Suprapubic skin (tissue), 4 donors: ENCODE data around the gene SLC8A1. TPM values are rescaled to one million over a fixed set of nuclear protein-coding genes. Genes with fewer than 3 reads are reported as not detected.

Experiments
- DNase-seq, 2 donors: peaks; one replicate each; pipeline ENCODE4 v3.0.0-alpha.2; 2019; ENCODE audit warnings: low spot score in 2 of 2
- H3K27ac ChIP-seq: fragments of 200-600 bp; sonication (generic); one replicate; pipeline ENCODE4 v1.5.1; 2019
- H3K27me3 ChIP-seq: fragments of 200-600 bp; sonication (generic); one replicate; pipeline ENCODE4 v1.5.1; 2019
- H3K36me3 ChIP-seq: fragments of 200-600 bp; sonication (generic); one replicate; pipeline ENCODE4 v1.5.1; 2019
- H3K4me1 ChIP-seq: fragments of 200-600 bp; sonication (generic); one replicate; pipeline ENCODE4 v1.5.1; 2019
- H3K4me3 ChIP-seq: fragments of 200-600 bp; sonication (generic); one replicate; pipeline ENCODE4 v1.5.1; 2019; ENCODE audit warnings: mild to moderate bottlenecking
- H3K9me3 ChIP-seq: fragments of 200-600 bp; sonication (generic); one replicate; pipeline ENCODE4 v1.5.1; 2019
- CTCF ChIP-seq, 2 donors: fragments of 200-600 bp in 1 of 2; fragments of 450-650 bp in 1 of 2; sonication (generic) in 1 of 2; IDR thresholded peaks; one replicate each; pipeline ENCODE4 v1.5.1; 2016 to 2019; ENCODE audit warnings: antibody characterized with exemption in 2 of 2, mild to moderate bottlenecking in 1 of 2, moderate library complexity in 1 of 2
- EP300 ChIP-seq: sonication (generic); formaldehyde crosslinking; IDR thresholded peaks from one replicate; pipeline ENCODE4 v1.6.1; 2017; ENCODE audit warnings: antibody characterized with exemption
- POLR2A ChIP-seq, 2 donors: fragments of 450-650 bp; IDR thresholded peaks; one replicate each; pipeline ENCODE4 v1.6.1; 2017; ENCODE audit warnings: antibody characterized with exemption in 2 of 2, mild to moderate bottlenecking in 2 of 2, moderate library complexity in 2 of 2
- POLR2AphosphoS5 ChIP-seq, 3 donors: sonication (generic); formaldehyde crosslinking; IDR thresholded peaks; one replicate each; pipeline ENCODE4 v1.6.1; 2017; ENCODE audit warnings: antibody characterized with exemption in 3 of 3
- WGBS: methylation state at CpG from one replicate; pipeline ENCODE4 v1.1.5; 2018; 5-methylcytosine and 5-hydroxymethylcytosine counted together
- total RNA-seq, 4 donors: library from RNA; depleted of rRNA; stranded (reverse); fragments of >200 nt; gene quantifications; one replicate each; pipeline ENCODE4 v1.1.0, GENCODE V29; 2016

SLC8A1 gene
- total RNA-seq, 4 donors from 2014 or later = 2.4 to 14.4 (median 9.9) TPM

DNA sequence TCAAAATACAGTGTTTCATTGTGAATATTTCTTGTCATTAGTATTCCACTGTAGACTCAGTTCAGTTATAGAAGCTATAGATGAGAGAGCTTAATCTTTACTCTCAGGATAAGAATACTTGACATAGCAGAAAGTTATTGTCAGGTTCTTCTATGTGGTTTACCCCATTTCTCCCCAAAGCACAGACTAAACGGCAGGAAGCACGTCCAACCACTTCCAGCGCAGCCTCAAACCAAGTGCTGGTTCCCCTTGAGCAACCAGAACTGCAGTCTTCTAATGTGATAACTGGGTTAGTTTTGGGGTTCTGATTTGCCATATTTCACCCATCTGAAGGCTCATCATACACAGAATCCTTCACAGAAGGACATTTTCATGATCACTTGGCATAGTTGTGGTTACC, 324.7 kb downstream of the SLC8A1 start:
- Histone ChIP-seq H3K4me3 (no peak overlapping the region), H3K27me3 (no peaks in the 10 kb centered on the region), H3K4me1 (no peaks in the 10 kb centered on the region), H3K36me3 (no peaks in the 10 kb centered on the region), H3K27ac (no peak overlapping the region), H3K9me3 (no peaks in the 10 kb centered on the region)
- DNase-seq = no peak
- 76% methylated on average over 3 of the region's 3 CpGs for whole genome bisulfite sequencing
- TF ChIP-seq POLR2A (IDR thresholded peaks at IDR 0.05) (no peak), POLR2AphosphoS5 (IDR thresholded peaks at IDR 0.05) (no peak), CTCF (IDR thresholded peaks at IDR 0.05) (no peak), EP300 (no peak)

GRCh38 chr2:40126006-40126405, 325.9 kb downstream of the SLC8A1 start:
- no peak overlapping the region for H3K27ac ChIP-seq
- H3K27me3 ChIP-seq = no peaks in the 10 kb centered on the region
- WGBS = 97% methylated on average over 3 of the region's 3 CpGs
- H3K9me3 ChIP-seq = no peaks in the 10 kb centered on the region
- no peak overlapping the region for H3K4me3 ChIP-seq
- H3K4me1 ChIP-seq = no peaks in the 10 kb centered on the region
- no peak for DNase-seq
- no peak for TF ChIP-seq CTCF (IDR thresholded peaks at IDR 0.05)
- no peak for TF ChIP-seq POLR2AphosphoS5 (IDR thresholded peaks at IDR 0.05)
- no peak for TF ChIP-seq EP300
- no peak for TF ChIP-seq POLR2A (IDR thresholded peaks at IDR 0.05)
- no peaks in the 10 kb centered on the region for H3K36me3 ChIP-seq

- TF ChIP-seq CTCF (IDR thresholded peaks at IDR 0.05) (no peak), EP300 (no peak), POLR2A (IDR thresholded peaks at IDR 0.05) (no peak), POLR2AphosphoS5 (IDR thresholded peaks at IDR 0.05) (no peak)
Observed at GRCh38 chr2:40123746-40124145, 328.1 kb downstream of the SLC8A1 start.

DNA sequence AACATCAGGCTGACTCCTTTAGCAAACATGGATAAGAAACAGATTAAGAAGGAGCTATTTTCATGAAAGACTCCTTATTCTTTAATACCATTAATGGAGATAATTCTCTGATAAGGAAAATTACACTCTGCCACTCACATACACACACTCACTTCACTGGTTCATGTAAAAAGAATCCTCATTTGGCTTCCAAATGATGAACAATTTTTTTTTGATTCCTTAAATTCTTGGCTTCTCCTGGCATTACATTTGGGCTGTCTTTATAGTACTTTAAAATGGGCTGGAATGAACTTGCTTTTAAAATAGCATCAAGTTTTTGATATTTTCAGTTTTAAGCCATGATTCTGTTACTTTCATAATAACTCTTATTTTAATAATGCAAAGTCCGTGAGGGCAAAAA, 328.6 kb downstream of the SLC8A1 start:
- Histone ChIP-seq H3K9me3 (no peaks in the 10 kb centered on the region), H3K4me3 (no peak overlapping the region), H3K4me1 (no peaks in the 10 kb centered on the region), H3K27ac (no peak overlapping the region), H3K27me3 (no peaks in the 10 kb centered on the region), H3K36me3 (no peaks in the 10 kb centered on the region)
- DNase-seq = no peak
- TF ChIP-seq POLR2AphosphoS5 (IDR thresholded peaks at IDR 0.05) = no peak
- no peak for TF ChIP-seq POLR2A (IDR thresholded peaks at IDR 0.05)
- TF ChIP-seq EP300 = no peak
- no peak for TF ChIP-seq CTCF (IDR thresholded peaks at IDR 0.05)
- 60% methylated on average over 1 of the region's 1 CpG for WGBS

More at GRCh38 chr2:40123746-40124145, 328.1 kb downstream of the SLC8A1 start:
- no peaks in the 10 kb centered on the region for H3K36me3 ChIP-seq
- H3K27me3 ChIP-seq = no peaks in the 10 kb centered on the region
- DNase-seq = no peak
- no peaks in the 10 kb centered on the region for H3K9me3 ChIP-seq
- no peak overlapping the region for H3K4me3 ChIP-seq
- H3K27ac ChIP-seq = no peak overlapping the region
- H3K4me1 ChIP-seq = no peaks in the 10 kb centered on the region
- WGBS = 73% methylated on average over 3 of the region's 3 CpGs

DNA sequence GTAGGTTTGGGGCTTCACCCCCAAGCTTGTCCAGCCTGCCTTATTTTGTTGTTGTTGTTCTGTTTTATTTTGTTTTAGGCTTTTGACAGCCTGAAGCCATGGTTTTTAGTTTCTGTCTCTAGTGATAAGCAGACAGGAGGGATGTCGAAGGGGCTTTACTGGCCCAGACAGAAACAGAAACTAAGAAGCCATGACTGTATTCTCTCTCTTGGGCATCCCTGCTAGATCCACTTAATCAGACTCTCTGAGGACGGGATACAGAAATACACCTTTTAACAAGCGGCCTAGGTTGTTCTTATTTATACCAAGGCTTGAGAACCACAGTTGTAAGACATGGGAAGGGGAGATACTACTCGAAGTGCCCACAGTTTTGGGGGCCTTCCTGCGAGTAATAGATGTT, 330.9 kb downstream of the SLC8A1 start:
- Histone ChIP-seq H3K9me3 (no peaks in the 10 kb centered on the region), H3K4me1 (no peaks in the 10 kb centered on the region), H3K27ac (no peak overlapping the region), H3K27me3 (no peaks in the 10 kb centered on the region), H3K4me3 (no peak overlapping the region), H3K36me3 (no peaks in the 10 kb centered on the region)
- 93% methylated on average over 5 of the region's 5 CpGs for WGBS
- no peak for TF ChIP-seq EP300
- TF ChIP-seq CTCF (IDR thresholded peaks at IDR 0.05) = no peak
- no peak for TF ChIP-seq POLR2AphosphoS5 (IDR thresholded peaks at IDR 0.05)
- no peak for TF ChIP-seq POLR2A (IDR thresholded peaks at IDR 0.05)
- DNase-seq = no peak
